ENCODE measurements around the gene FAM118A. TPM values are rescaled to one million over a fixed set of nuclear protein-coding genes. Genes with fewer than 3 reads are reported as not detected.

Gene FAM118A
- polyA plus RNA-seq, 1 experiment, result 23.3 TPM

DNA sequence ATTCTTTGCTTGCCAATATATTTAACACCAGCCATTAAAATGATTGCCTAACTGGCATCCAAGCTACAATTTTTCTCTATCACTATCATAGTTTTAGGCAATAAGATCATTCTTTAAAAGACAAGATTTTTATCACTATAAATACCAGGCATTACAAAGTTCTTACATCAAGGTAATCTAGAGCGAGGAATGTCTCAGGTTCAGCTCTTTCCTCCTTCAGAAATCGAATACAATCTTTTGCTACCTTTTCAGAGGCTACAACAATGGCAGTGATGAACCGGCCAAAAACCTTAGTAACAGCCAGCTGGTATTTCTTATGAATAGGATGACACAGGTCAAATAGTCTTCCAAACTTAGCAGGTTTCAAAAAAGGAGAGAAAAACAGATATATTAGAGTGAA is 79.8 kb downstream of the FAM118A start:
- no peak for DNase-seq (ENCODE audit: low read depth, low spot score)
- ChIA-PET POLR2A (no interaction called here), CTCF (no interaction called here)
- no peaks in the 10 kb centered on the region for H3K9me3 ChIP-seq (ENCODE audit: control insufficient read depth, insufficient read depth, low read length)
- peaks cover 19% of the 10 kb centered on the region for H3K27me3 ChIP-seq (ENCODE audit: control insufficient read depth, insufficient read depth, low read length)
- no peak overlapping the region for H3K4me3 ChIP-seq (ENCODE audit: low read depth, low read length)
- TF ChIP-seq, protein P1, sequence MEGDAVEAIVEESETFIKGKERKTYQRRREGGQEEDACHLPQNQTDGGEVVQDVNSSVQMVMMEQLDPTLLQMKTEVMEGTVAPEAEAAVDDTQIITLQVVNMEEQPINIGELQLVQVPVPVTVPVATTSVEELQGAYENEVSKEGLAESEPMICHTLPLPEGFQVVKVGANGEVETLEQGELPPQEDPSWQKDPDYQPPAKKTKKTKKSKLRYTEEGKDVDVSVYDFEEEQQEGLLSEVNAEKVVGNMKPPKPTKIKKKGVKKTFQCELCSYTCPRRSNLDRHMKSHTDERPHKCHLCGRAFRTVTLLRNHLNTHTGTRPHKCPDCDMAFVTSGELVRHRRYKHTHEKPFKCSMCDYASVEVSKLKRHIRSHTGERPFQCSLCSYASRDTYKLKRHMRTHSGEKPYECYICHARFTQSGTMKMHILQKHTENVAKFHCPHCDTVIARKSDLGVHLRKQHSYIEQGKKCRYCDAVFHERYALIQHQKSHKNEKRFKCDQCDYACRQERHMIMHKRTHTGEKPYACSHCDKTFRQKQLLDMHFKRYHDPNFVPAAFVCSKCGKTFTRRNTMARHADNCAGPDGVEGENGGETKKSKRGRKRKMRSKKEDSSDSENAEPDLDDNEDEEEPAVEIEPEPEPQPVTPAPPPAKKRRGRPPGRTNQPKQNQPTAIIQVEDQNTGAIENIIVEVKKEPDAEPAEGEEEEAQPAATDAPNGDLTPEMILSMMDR (IDR thresholded peaks at IDR 0.05; ENCODE audit: low read depth, low read length), result no peak
- H3K27ac ChIP-seq (ENCODE audit: low read depth, low read length), result no peak overlapping the region

Other genes starting within 250 kb of the FAM118A start
- gene NUP50, start 146.0 kb upstream of the FAM118A start, polyA plus RNA-seq (2011; rRNA removed), result 13.9 and 14.2 TPM in 2 replicates
- gene KIAA0930, start 69.0 kb upstream of the FAM118A start, polyA plus RNA-seq (2011; rRNA removed), result 49.4 and 58.0 TPM in 2 replicates
- gene UPK3A, start 25.0 kb upstream of the FAM118A start, polyA plus RNA-seq (2011; rRNA removed), result not detected in 2 replicates
- not detected in 2 replicates for gene SMC1B, start 103.7 kb downstream of the FAM118A start, polyA plus RNA-seq (2011; rRNA removed)
- gene RIBC2, start 103.8 kb downstream of the FAM118A start, polyA plus RNA-seq (2011; rRNA removed), result 0.20 and 0.31 TPM in 2 replicates
- gene FBLN1, start 192.9 kb downstream of the FAM118A start, polyA plus RNA-seq (2011; rRNA removed), result 241 and 314 TPM in 2 replicates

Data from AG04450 (cell line).